Osteocyte (in vitro differentiated cells): Measurements from ENCODE around the gene ZNF33A. TPM values are rescaled to one million over a fixed set of nuclear protein-coding genes. Genes with fewer than 3 reads are reported as not detected.

Experiments used
- DNase-seq: peaks from one replicate; pipeline ENCODE4 v3.0.0; 2021; ENCODE audit warnings: mixed read lengths; ENCODE audit not compliant: unreplicated experiment; ENCODE audit errors: extremely low spot score
- H3K27ac Mint-ChIP-seq: one replicate; pipeline ENCODE4 v1.8.0; 2021; ENCODE audit warnings: mild to moderate bottlenecking, mixed read lengths; ENCODE audit not compliant: unreplicated experiment
- H3K27me3 Mint-ChIP-seq: one replicate; pipeline ENCODE4 v1.8.0; 2021; ENCODE audit warnings: mixed read lengths; ENCODE audit not compliant: unreplicated experiment
- H3K36me3 Mint-ChIP-seq: one replicate; pipeline ENCODE4 v1.8.0; 2021; ENCODE audit warnings: mixed read lengths; ENCODE audit not compliant: unreplicated experiment
- H3K4me1 Mint-ChIP-seq: one replicate; pipeline ENCODE4 v1.8.0; 2021; ENCODE audit warnings: mixed read lengths; ENCODE audit not compliant: unreplicated experiment
- H3K4me3 Mint-ChIP-seq: one replicate; pipeline ENCODE4 v1.8.0; 2021; ENCODE audit warnings: mild to moderate bottlenecking, moderate library complexity, mixed read lengths; ENCODE audit not compliant: unreplicated experiment
- H3K9me3 Mint-ChIP-seq: one replicate; pipeline ENCODE4 v1.8.0; 2021; ENCODE audit warnings: mixed read lengths; ENCODE audit not compliant: unreplicated experiment
- total RNA-seq: library from RNA; stranded (reverse); gene quantifications from 2 replicates; pipeline ENCODE4 v1.2.1, GENCODE V29; 2021
- TF ChIP-seq, protein P1 (sequence below): fragments of 200-600 bp; sonication (generic); IDR thresholded peaks from 2 replicates; pipeline ENCODE4 v1.5.0; 2021; ENCODE audit warnings: antibody characterized with exemption, mild to moderate bottlenecking, moderate library complexity

Gene ZNF33A
- total RNA-seq, 1 donor from 2014 or later, result 21.3 TPM

- H3K27me3 Mint-ChIP-seq, result no peaks in the 10 kb centered on the region
- TF ChIP-seq, protein P1, sequence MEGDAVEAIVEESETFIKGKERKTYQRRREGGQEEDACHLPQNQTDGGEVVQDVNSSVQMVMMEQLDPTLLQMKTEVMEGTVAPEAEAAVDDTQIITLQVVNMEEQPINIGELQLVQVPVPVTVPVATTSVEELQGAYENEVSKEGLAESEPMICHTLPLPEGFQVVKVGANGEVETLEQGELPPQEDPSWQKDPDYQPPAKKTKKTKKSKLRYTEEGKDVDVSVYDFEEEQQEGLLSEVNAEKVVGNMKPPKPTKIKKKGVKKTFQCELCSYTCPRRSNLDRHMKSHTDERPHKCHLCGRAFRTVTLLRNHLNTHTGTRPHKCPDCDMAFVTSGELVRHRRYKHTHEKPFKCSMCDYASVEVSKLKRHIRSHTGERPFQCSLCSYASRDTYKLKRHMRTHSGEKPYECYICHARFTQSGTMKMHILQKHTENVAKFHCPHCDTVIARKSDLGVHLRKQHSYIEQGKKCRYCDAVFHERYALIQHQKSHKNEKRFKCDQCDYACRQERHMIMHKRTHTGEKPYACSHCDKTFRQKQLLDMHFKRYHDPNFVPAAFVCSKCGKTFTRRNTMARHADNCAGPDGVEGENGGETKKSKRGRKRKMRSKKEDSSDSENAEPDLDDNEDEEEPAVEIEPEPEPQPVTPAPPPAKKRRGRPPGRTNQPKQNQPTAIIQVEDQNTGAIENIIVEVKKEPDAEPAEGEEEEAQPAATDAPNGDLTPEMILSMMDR, result no peak
- peak within 1 kb of the TSS; percentile 86 for H3K4me3 Mint-ChIP-seq
- H3K4me1 Mint-ChIP-seq, result peaks cover 14% of the 10 kb centered on the region
- peaks cover 39% of the 10 kb centered on the region for H3K36me3 Mint-ChIP-seq
- DNase-seq, result peak; percentile 94
- H3K9me3 Mint-ChIP-seq, result peaks cover 17% of the 10 kb centered on the region
- H3K27ac Mint-ChIP-seq, result peak within 1 kb of the TSS; percentile 91
Measured at GRCh38 chr10:38094158-38094926, 83.9 kb downstream of the ZNF33A start, which contains the start of gene ZNF37A. TSS of gene ZNF37A (plus strand) at chr10:38094337. CDS start at chr10:38096618, 2,281 bp downstream.

GRCh38 chr10:38094927-38095574 is 84.6 kb downstream of the ZNF33A start:
- no peaks in the 10 kb centered on the region for H3K27me3 Mint-ChIP-seq
- TF ChIP-seq, protein P1, result no peak
- no peak for DNase-seq
- peaks cover 24% of the 10 kb centered on the region for H3K9me3 Mint-ChIP-seq
- peaks cover 14% of the 10 kb centered on the region for H3K4me1 Mint-ChIP-seq
- peak overlapping the region; percentile 86 for H3K4me3 Mint-ChIP-seq
- peaks cover 46% of the 10 kb centered on the region for H3K36me3 Mint-ChIP-seq
- peak overlapping the region; percentile 91 for H3K27ac Mint-ChIP-seq

DNA sequence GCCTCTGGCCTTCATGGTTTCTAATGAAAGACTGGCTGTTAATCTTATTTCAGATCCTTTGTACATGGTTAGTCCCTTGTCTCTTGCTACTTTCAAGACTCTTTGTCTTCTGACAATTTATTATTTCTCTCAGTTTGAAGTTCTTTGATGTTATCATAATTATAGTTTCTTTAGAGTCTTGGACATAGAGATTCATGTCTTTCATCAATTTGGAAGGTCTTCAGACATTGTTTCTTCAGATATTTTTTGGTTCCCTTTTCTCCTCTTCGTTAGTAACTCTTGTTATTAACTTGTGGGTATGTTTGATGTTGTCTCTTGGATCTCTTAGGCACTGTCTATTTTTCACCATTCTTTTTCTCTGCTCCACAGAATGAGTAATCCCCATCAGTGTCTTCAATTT is 92.4 kb downstream of the ZNF33A start:
- H3K4me1 Mint-ChIP-seq, result no peaks in the 10 kb centered on the region
- peaks cover 94% of the 10 kb centered on the region for H3K36me3 Mint-ChIP-seq
- TF ChIP-seq, protein P1, result no peak
- no peak overlapping the region for H3K27ac Mint-ChIP-seq
- no peak for DNase-seq
- H3K9me3 Mint-ChIP-seq, result peaks cover 79% of the 10 kb centered on the region
- H3K4me3 Mint-ChIP-seq, result no peak overlapping the region
- no peaks in the 10 kb centered on the region for H3K27me3 Mint-ChIP-seq

GRCh38 chr10:38103756-38104155 is 93.3 kb downstream of the ZNF33A start:
- H3K4me1 Mint-ChIP-seq, result no peaks in the 10 kb centered on the region
- H3K27ac Mint-ChIP-seq, result no peak overlapping the region
- peaks cover 89% of the 10 kb centered on the region for H3K36me3 Mint-ChIP-seq
- H3K9me3 Mint-ChIP-seq, result peaks cover 75% of the 10 kb centered on the region
- H3K4me3 Mint-ChIP-seq, result no peak overlapping the region
- no peak for DNase-seq
- H3K27me3 Mint-ChIP-seq, result no peaks in the 10 kb centered on the region
- TF ChIP-seq, protein P1, result no peak

GRCh38 chr10:38112159-38112558 is 101.7 kb downstream of the ZNF33A start:
- Mint-ChIP-seq H3K27me3 (no peaks in the 10 kb centered on the region), H3K27ac (no peak overlapping the region), H3K9me3 (peaks cover 64% of the 10 kb centered on the region), H3K4me1 (no peaks in the 10 kb centered on the region), H3K36me3 (peaks cover 52% of the 10 kb centered on the region), H3K4me3 (no peak overlapping the region)
- DNase-seq, result no peak
- TF ChIP-seq, protein P1, result no peak
